Activated naive CD4-positive, alpha-beta T cell treated with Interleukin-2 at 50 U/mL for 16 hours (primary cell): ENCODE results near the gene CD59.
A peak's percentile ranks its signal among the peaks of the same experiment; 100 is the strongest.
"Not testable (repeated sequence)": the region's sequence is repeated elsewhere in the genome, so short reads cannot be mapped to it uniquely, and the experiment has no call there.

ENCODE experiments used
- DNase-seq: peaks from one replicate; pipeline ENCODE4 v3.0.0-alpha.2; 2020

The CD59 gene

GRCh38 chr11:33713151-33713855 lies 22.9 kb downstream of the CD59 start:
- DNase-seq, result no peak

GRCh38 chr11:33712436-33712835 lies 23.8 kb downstream of the CD59 start:
- DNase-seq, result no peak

- no peak for DNase-seq
These were observed 26.8 kb downstream of the CD59 start for GRCh38 chr11:33709466-33709865.

- no peak for DNase-seq
These were observed 27.2 kb downstream of the CD59 start for GRCh38 chr11:33708985-33709384.

DNA sequence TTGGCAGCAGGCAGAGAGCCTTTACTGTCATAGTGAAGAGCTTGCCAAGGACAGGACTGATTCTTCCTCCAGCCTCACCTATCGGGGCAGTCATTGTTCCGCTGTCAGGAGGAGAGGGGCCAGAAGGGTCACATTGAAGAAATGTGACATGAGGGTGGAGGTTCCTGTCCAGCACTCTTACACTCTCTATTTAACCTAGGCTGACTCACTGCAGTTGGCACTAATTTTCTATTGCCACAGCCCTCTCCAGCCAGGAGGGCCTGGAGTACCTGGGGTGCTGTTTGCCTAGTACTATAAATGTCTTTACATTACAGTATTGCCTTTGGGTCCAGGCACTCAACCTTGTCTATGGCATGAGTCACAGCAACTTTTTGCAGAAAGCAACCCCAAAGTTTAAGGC lies 28.4 kb downstream of the CD59 start:
- DNase-seq, result not testable (repeated sequence)

GRCh38 chr11:33706966-33707365 lies 29.3 kb downstream of the CD59 start:
- DNase-seq, result no peak

GRCh38 chr11:33706546-33706945 lies 29.7 kb downstream of the CD59 start:
- no peak for DNase-seq

- no peak for DNase-seq
These were observed 31.8 kb downstream of the CD59 start for GRCh38 chr11:33704240-33705002.

DNA sequence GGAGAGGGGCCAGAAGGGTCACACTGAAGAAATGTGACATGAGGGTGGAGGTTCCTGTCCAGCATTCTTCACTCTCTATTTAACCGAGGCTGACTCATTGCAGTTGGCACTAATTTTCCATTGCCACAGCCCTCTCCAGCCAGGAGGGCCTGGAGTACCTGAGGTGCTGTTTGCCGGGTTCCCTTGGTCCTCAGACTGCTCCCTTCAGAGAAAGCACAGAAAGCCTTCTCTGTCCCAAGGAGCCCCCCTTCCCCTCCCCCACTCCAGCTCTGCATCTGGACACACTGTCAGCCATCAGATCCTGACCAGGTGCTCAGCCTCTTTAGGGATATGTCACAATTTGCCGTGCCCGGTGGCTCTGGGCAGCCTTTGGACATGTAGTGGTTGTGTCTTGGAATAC lies 32.4 kb downstream of the CD59 start:
- no peak for DNase-seq

DNA sequence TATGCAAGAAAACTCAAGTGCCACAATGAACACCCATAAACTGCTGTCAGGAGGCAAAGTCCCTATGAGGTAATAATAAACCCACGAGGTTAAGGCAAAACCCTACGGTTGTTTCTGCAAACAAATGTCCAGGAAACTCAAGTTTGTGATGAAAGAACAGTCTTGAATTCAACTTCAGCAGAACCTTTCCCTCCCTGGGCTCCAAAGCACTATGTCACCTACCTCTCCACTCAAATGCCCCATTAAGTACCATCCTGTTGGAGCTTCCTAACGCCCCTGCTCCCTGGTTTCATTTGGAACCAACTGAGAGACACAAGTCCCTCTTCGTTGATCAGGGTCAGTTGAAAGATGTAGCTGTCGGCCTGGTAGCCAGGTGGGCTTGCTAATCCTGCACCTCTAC lies 33.0 kb downstream of the CD59 start:
- DNase-seq, result no peak

DNA sequence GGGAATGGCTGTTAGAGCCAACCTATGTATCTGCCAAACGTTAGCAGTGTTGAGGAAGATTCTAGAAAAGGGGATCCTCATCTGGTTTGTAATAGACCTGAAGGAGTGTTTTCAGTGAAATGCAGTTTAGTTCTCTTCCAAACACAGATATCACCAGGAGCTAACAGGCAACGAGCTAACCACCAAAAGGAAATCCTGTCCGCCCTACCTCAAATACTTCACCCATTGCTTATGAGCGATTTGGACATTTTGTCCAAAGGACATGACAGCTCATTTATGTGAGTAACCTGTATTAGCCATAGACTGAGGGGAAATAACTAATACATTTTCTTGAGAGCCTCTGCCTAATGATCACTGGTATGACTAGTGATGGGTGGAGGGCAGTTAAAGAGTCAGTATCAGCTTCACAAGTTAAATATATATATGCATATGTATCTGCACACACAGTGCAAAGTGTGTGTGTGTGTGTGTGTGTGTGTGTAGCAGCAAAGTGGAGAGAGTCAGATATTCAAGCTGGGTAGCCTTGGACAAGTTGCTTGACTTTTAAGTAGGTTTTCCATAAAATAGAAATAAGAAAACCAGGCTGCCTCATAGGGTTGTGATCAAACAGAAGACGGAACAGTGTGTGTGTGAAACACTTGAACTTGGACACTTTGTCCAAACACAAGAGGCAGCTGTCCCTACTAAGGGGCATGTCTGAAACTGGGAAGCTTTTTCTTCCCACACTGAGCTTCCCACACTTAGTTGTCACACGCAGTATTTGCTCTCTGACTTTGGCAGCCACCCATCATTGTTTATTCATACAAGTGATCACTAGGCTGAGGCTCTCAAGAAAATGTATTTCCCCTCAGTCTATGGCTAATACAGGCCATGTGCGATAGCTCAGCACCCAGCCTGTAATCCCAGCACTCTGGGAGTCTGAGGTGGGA lies 34.7 kb downstream of the CD59 start:
- no peak for DNase-seq

DNA sequence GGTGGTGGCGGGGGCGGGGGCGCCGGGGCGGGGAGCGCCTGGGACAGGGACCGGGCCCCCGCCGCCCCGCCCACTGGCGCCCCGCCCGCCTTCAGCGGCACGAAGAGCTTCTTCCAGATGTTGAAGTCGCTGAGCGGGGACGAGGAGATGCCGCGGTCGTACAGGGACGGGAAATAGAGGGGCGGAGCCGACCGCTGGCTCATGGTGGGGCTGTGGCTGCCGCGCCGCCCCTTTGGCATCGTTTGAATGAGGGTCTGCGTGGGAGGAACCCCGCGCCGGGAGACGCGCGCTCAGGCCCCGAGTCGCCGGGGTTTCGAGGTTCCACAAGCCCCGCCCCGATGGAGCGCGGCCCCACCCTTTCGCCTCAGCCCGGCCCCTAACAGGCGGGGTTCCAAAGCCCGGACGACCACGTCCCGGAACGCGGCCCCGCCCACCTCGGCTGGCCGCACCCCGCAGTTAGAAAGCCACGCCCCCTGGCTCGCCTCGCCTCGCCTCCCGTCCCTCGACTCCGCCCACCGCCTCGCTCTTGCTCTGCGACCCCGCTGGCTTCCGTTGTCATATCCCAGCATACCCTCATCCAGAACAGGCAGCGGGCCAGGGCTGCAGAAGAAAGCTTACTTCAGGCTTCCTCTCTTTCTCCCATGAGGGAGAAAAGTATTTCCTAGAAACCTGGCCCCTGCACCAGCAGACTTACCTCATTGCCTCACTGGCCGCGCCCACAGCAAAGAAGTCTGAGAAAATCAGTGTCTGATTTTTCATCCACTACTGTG lies 35.5 kb downstream of the CD59 start, which contains the start of gene C11orf91:
TSS of gene C11orf91 (minus strand) at position 325 of the 770 bp plus-strand sequence. CDS start at position 239, 86 bp downstream.
- DNase-seq, result peak; percentile 93

- no peak for DNase-seq
These were observed 36.1 kb downstream of the CD59 start for GRCh38 chr11:33700063-33700501.

DNA sequence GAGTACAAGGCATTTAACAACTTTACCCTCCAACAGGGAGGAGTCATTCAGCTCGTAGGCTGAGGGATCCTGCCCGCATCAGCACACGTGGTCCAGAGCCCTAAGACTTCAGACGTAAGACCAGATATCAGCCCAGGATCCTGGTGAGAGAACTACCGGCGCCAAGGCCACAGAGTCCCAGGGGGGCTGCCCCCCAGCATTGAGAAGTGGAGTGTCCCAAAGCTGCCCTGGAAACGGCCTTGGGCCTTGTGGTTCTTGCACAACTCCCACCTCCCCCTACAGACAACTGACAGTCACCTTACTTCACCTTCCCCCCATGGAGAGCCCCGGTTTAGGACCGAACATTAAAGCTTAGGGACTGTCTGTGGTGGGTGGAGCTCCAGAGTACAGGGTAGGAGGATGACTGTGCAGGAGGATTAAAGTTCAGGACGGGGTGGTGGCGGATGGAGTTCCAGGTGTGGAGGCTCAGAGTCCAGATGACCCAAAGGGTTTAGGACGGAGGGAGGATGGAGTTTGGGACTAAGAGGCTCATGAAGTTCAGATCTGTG lies 36.6 kb downstream of the CD59 start:
- no peak for DNase-seq

- DNase-seq, result no peak
These were observed 37.3 kb downstream of the CD59 start for GRCh38 chr11:33698921-33699320.

GRCh38 chr11:33697997-33698396 lies 38.2 kb downstream of the CD59 start:
- DNase-seq, result no peak

DNA sequence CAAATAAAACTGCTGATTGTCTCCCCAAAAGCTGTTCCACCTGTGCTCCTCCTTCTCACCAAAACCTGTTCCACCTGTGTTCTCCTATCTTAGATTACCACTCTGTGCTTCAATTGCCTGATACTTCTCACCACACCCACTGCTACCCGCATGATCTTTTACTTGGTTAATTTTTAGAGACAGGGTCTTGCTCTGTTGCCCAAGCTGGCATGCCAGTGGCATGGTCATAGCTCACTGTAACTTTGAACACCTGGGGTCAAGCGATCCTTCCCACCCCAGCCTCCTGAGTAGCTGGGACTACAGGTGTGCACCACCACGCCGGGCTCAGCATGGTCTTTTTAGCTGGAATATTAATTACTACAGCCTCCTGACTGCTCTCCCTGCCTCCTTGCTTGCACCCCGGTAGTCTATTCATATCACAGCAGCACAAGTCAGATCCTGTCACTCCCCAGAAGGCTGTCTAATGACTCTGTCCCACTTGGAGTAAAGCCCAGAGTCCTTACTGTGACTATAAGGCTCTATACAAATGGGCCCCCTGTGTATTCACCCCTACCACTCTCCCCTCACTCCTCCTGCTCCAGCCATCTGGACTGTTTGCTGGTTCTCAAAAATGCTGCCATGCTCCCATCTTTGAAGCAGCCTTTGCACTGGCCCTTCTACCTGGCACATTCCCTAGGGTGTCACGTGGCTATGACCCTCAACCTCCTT lies 39.1 kb downstream of the CD59 start:
- no peak for DNase-seq

DNA sequence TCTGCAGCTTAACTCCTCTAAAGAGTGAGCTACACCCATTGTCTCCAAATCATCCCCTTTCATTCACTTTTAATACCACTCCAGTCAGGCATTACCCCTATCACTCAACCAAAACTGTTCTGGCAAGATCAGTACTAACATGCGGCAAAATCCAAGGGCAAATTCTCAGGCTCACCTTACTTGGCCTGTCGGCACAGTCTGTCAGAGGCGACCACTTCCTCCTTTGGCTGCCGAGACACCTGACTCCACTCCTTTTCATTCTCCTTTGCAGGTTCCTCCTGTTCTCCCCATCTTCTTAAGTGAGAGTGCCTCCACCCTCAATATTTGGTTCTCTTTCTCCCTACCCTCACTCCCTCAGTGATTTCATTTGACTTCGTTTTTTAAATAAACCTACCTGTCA lies 39.8 kb downstream of the CD59 start:
- DNase-seq, result no peak

GRCh38 chr11:33695051-33695566 lies 41.1 kb downstream of the CD59 start:
- DNase-seq, result no peak

GRCh38 chr11:33694346-33695050 lies 41.7 kb downstream of the CD59 start:
- DNase-seq, result no peak

DNA sequence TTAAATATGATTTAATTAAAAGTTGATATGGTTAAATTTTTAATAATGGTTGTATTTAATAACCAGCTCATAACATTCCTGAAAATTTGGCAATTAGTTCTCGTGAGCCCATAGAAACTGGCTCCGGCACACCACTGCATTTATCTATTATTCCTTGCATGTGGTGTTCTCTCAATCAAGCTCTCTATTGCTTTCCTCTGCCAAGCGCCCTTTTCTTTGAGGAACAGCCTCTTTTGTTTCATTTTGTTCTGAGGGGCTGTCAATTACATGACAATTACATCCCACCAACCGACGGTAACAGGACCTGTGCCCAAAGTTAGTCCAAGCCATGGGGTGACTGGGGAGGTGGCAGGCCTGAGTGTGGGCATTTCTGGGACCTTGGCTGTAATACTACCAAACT lies 43.7 kb downstream of the CD59 start:
- DNase-seq, result no peak
